Measurements from ENCODE around the gene EPS8L2.

DNA sequence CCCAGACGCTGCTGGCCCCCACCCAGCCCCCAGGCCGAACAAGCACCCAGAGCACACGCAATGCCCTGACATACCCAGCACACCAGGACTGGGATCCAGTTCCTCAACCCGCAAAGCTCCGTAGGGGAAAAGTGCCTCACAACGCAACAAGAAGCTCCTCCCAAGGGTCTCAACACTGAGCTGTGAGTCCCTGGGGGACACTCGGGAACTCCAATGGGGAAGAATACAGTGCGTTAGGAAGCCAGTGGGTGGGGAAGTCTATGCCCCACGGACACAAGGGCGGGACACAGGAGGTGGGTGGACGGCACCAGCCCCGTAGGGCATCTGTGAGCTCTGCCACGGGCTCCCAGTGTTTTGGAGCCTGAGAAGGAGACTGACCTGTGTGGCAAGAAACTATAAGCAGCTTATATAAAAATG lies 12.6 kb upstream of the EPS8L2 start:
- TF ChIP-seq, protein P1, sequence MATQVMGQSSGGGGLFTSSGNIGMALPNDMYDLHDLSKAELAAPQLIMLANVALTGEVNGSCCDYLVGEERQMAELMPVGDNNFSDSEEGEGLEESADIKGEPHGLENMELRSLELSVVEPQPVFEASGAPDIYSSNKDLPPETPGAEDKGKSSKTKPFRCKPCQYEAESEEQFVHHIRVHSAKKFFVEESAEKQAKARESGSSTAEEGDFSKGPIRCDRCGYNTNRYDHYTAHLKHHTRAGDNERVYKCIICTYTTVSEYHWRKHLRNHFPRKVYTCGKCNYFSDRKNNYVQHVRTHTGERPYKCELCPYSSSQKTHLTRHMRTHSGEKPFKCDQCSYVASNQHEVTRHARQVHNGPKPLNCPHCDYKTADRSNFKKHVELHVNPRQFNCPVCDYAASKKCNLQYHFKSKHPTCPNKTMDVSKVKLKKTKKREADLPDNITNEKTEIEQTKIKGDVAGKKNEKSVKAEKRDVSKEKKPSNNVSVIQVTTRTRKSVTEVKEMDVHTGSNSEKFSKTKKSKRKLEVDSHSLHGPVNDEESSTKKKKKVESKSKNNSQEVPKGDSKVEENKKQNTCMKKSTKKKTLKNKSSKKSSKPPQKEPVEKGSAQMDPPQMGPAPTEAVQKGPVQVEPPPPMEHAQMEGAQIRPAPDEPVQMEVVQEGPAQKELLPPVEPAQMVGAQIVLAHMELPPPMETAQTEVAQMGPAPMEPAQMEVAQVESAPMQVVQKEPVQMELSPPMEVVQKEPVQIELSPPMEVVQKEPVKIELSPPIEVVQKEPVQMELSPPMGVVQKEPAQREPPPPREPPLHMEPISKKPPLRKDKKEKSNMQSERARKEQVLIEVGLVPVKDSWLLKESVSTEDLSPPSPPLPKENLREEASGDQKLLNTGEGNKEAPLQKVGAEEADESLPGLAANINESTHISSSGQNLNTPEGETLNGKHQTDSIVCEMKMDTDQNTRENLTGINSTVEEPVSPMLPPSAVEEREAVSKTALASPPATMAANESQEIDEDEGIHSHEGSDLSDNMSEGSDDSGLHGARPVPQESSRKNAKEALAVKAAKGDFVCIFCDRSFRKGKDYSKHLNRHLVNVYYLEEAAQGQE (IDR thresholded peaks at IDR 0.05; ENCODE audit: borderline replicate concordance in 1 of 2, low read depth in 1 of 2, low read length in 2 of 2): no peak
- no peak for TF ChIP-seq ELF4 (CRISPR knock-in tag; IDR thresholded peaks at IDR 0.05; ENCODE audit: borderline replicate concordance)
- TF ChIP-seq, protein P2, sequence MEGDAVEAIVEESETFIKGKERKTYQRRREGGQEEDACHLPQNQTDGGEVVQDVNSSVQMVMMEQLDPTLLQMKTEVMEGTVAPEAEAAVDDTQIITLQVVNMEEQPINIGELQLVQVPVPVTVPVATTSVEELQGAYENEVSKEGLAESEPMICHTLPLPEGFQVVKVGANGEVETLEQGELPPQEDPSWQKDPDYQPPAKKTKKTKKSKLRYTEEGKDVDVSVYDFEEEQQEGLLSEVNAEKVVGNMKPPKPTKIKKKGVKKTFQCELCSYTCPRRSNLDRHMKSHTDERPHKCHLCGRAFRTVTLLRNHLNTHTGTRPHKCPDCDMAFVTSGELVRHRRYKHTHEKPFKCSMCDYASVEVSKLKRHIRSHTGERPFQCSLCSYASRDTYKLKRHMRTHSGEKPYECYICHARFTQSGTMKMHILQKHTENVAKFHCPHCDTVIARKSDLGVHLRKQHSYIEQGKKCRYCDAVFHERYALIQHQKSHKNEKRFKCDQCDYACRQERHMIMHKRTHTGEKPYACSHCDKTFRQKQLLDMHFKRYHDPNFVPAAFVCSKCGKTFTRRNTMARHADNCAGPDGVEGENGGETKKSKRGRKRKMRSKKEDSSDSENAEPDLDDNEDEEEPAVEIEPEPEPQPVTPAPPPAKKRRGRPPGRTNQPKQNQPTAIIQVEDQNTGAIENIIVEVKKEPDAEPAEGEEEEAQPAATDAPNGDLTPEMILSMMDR (CRISPR knock-in tag; IDR thresholded peaks at IDR 0.05): no peak

Data from HepG2 (cell line).